AG10803 (cell line): ENCODE measurements around the gene ZNF417.

Experiments used
- DNase-seq: peaks from one replicate; pipeline ENCODE4 v3.0.0; 2010; ENCODE audit warnings: low read depth
- H3K4me3 ChIP-seq: 2 replicates; pipeline ENCODE4 v1.5.1; 2011; ENCODE audit warnings: mild to moderate bottlenecking, low read length, control low read depth
- TF ChIP-seq, protein P1 (sequence below): conservative IDR thresholded peaks from 2 replicates; pipeline ENCODE4 v1.5.1; 2011; ENCODE audit warnings: mild to moderate bottlenecking, low read length, control low read depth, inconsistent platforms

ZNF417 gene

DNA sequence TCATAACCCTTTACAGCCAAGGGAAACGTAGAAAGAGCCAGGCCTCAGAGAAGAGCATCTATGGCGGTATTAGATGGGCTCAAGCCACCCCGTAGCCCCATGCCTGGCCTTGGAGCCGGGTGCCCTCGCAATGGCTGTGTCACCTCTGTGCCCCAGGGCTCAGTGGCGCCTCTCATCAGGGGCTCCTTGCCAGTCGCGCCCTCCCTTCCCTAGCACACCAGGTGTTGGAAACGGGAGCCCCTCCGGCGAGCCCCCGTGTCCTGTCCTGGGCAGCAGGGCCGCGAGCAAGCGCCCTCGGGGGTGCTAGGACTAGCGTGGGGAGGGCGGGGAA lies 30.7 kb upstream of the ZNF417 start:
- DNase-seq: no peak
- TF ChIP-seq, protein P1, sequence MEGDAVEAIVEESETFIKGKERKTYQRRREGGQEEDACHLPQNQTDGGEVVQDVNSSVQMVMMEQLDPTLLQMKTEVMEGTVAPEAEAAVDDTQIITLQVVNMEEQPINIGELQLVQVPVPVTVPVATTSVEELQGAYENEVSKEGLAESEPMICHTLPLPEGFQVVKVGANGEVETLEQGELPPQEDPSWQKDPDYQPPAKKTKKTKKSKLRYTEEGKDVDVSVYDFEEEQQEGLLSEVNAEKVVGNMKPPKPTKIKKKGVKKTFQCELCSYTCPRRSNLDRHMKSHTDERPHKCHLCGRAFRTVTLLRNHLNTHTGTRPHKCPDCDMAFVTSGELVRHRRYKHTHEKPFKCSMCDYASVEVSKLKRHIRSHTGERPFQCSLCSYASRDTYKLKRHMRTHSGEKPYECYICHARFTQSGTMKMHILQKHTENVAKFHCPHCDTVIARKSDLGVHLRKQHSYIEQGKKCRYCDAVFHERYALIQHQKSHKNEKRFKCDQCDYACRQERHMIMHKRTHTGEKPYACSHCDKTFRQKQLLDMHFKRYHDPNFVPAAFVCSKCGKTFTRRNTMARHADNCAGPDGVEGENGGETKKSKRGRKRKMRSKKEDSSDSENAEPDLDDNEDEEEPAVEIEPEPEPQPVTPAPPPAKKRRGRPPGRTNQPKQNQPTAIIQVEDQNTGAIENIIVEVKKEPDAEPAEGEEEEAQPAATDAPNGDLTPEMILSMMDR: no peak
- peak overlapping the region; percentile 89 for H3K4me3 ChIP-seq

DNA sequence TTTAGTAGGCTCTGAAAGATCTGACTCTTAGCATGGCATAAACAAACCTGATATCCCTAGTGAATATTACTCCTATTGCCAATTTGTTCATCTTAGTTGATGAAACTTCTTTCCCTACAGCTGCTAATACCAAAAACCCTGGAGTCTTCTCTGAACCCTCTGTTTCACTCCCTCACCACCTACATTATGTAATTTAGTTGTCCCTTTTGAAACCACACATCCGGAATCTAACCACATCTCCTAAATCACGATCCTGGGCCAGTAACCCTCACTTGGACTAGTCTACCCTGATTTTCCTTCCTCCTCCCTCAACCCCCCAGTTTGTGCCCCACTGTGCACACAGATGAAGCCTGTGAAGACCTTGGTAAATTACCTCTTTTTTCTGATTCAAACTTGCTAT lies 29.9 kb upstream of the ZNF417 start:
- H3K4me3 ChIP-seq: peak overlapping the region; percentile 89
- DNase-seq: no peak
- TF ChIP-seq, protein P1: no peak

DNA sequence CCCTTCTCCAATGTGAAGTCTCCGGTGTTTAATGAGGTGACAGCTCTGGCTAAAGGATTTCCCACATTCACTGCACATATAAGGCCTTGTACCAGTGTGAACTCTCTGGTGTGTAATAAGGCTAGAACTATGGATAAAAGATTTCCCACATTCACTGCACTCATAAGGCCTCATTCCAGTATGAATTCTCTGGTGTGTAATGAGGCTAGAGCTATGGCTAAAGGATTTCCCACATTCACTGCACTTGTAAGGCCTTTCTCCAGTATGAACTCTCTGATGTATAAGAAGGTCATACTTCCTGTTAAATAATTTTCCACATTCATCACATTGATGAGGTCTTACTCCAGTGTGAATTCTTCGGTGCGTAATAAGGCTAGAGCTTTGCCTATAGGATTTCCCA lies 25.2 kb upstream of the ZNF417 start:
- TF ChIP-seq, protein P1: no peak
- DNase-seq: no peak
- H3K4me3 ChIP-seq: no peak overlapping the region

DNA sequence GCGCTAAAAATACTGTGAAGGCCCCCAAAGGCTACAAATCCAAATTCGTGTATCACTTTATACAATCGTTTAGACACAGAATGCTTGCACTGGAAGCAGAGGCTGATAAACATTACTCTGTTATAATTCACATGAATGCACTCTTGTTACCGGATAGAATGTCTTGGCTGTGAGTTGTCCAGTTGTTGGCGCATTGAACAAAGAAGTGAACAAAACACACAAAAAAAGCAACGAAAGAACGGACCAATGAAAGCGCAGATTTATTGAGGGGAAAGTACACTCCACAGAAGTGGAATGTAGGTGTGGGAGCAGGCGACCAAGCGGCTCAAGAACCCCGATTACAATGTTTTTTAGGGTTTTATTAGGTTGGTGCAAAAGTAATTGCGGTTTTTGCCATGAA lies 19.3 kb upstream of the ZNF417 start:
- TF ChIP-seq, protein P1: no peak

DNA sequence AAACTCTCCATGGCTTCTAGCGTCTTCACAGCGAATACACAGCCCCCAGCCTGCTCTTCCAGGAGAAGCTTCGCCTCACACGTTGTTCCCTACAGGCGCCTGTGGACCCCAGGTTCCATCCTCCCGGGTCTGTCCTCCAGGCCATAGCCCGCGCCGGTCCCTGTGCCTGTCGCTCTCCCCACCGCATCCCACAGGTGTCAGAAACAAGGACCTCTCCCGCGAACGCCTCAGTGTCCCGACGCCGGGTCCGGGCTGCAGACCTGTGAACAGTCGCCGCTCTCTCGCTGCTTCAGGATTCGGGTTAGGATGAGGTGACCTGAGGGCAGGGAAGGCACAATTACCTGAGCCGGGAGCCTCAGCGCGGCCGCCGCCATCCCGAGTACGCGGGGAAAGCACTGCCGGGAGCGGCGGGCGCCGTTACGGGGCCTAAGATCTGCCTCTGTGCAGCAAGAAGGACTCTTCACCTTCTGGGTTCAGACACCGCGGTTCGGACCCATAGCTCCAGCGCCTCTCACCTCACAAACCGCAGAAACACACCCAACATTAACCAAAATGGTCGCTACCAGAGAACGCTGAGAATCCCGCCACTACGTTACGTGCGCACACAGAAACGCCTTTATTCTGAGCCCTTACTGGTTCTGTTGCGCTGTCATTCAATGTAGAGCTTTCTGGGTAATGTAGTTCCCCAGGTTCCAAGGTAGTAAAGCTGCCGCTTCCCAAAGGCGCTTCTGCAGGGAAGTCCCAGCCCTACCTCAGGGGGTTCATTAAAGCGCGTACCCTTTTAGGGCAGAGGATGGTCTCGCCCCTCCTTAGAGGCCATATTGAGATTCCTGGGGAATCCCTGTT lies 18.7 kb upstream of the ZNF417 start, which contains the start of gene ZNF418:
TSS of gene ZNF418 (minus strand) at position 583 of the 846 bp plus-strand sequence. CDS start 1,580 bp downstream, outside the sequence.
- peak within 1 kb of the TSS; percentile 80 for H3K4me3 ChIP-seq
- TF ChIP-seq, protein P1: no peak
- DNase-seq: peak; percentile 81

More for the DNA sequence above, 19.3 kb upstream of the ZNF417 start:
- no peak for DNase-seq
- no peak overlapping the region for H3K4me3 ChIP-seq

DNA sequence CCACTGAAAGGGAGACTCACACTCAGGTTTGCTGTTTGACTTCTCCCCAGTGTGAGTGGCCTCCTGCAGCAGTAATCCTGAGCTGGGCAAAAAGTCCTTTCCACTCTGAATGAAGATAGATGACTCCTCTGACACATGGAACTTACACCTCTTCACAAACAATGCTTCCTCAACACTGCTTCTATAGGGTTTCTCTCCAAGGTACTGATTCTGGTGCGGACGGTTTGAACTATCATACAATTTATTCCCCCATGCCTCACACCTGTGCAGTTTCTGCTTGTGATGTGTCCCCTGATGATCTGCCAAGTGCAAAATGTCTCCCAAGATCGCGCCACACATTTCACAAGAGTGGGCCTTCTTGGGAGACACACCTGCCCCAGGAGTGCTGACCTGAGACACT lies 11.2 kb upstream of the ZNF417 start:
- no peak for DNase-seq
- TF ChIP-seq, protein P1: no peak
- no peak overlapping the region for H3K4me3 ChIP-seq

DNA sequence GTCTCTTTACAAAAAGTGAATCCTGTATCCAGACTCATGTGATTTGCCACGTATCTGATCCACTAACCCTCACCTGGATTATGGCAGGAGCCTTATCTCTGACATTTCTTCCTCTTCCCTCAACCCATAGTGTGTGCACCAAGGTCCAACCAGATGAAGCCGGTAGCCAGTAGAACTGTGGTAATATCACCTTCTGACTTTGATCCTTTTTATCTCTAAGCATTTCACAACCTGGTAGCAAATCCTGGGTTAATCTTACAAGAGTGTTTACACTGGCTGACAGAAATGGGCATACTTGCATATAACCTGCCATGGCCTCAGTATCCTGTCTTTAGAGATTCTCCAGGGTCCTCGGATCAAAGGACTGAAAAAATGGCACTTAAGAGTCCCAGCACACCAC lies 1.9 kb downstream of the ZNF417 start:
- no peak for DNase-seq
- TF ChIP-seq, protein P1: no peak
- H3K4me3 ChIP-seq: no peak overlapping the region
